Dermis blood vessel endothelial cell (primary cell): ENCODE data around the gene BLID. TPM values are rescaled to one million over a fixed set of nuclear protein-coding genes. Genes with fewer than 3 reads are reported as not detected.

Experiments
- DNase-seq: peaks from one replicate; pipeline ENCODE4 v3.0.0; 2010
- total RNA-seq: library from RNA; depleted of rRNA; stranded (reverse); fragments of >200 nt; gene quantifications from 2 replicates; pipeline ENCODE4 v1.2.3, GENCODE V29; 2014

The BLID gene
- total RNA-seq, 1 donor from 2014 or later: not detected

- DNase-seq: no peak
Measured at GRCh38 chr11:122104341-122104740, 11.7 kb downstream of the BLID start.

GRCh38 chr11:122103726-122104125 is 12.3 kb downstream of the BLID start:
- no peak for DNase-seq

- no peak for DNase-seq
Measured at GRCh38 chr11:122103321-122103720, 12.7 kb downstream of the BLID start.

- DNase-seq: no peak
Measured at GRCh38 chr11:122102426-122102825, 13.6 kb downstream of the BLID start.

GRCh38 chr11:122101625-122102291 is 14.3 kb downstream of the BLID start:
- DNase-seq: peak; percentile 61

GRCh38 chr11:122100756-122101080 is 15.3 kb downstream of the BLID start:
- no peak for DNase-seq

GRCh38 chr11:122100037-122100755 is 15.8 kb downstream of the BLID start:
- DNase-seq: no peak

GRCh38 chr11:122099374-122100036 is 16.5 kb downstream of the BLID start:
- DNase-seq: no peak

GRCh38 chr11:122098261-122098980 is 17.6 kb downstream of the BLID start:
- DNase-seq: no peak

GRCh38 chr11:122097419-122098001 is 18.5 kb downstream of the BLID start:
- DNase-seq: no peak

GRCh38 chr11:122096272-122097112 is 19.5 kb downstream of the BLID start:
- no peak for DNase-seq

GRCh38 chr11:122095681-122096262 is 20.2 kb downstream of the BLID start:
- no peak for DNase-seq

- no peak for DNase-seq
Measured at GRCh38 chr11:122094836-122095235, 21.2 kb downstream of the BLID start.

- no peak for DNase-seq
Measured at GRCh38 chr11:122093731-122094275, 22.2 kb downstream of the BLID start.

- DNase-seq: no peak
Measured at GRCh38 chr11:122091835-122092234, 24.2 kb downstream of the BLID start.

GRCh38 chr11:122089111-122089510 is 26.9 kb downstream of the BLID start:
- no peak for DNase-seq

GRCh38 chr11:122085712-122086111 is 30.3 kb downstream of the BLID start:
- DNase-seq: no peak

GRCh38 chr11:122085264-122085663 is 30.8 kb downstream of the BLID start:
- DNase-seq: peak; percentile 73

- no peak for DNase-seq
Measured at GRCh38 chr11:122082205-122082604, 33.8 kb downstream of the BLID start.

GRCh38 chr11:122081073-122081472 is 34.9 kb downstream of the BLID start:
- DNase-seq: no peak

- DNase-seq: no peak
Measured at GRCh38 chr11:122077459-122077858, 38.6 kb downstream of the BLID start.
